Measurements from ENCODE around the gene ARID3C.
A peak's percentile ranks its signal among the peaks of the same experiment; 100 is the strongest.

GRCh38 chr9:34624475-34625185 is 4.2 kb downstream of the ARID3C start:
- no peak for TF ChIP-seq CTCF (IDR thresholded peaks at IDR 0.05; ENCODE audit: poor library complexity)
- peak; percentile 17 for TF ChIP-seq EZH2phosphoT487 (IDR thresholded peaks at IDR 0.05; ENCODE audit: low read depth, severe bottlenecking, unreplicated experiment)
- TF ChIP-seq EZH2 (IDR thresholded peaks at IDR 0.05; ENCODE audit: borderline replicate concordance): peak; percentile 86
